Large intestine (tissue), 3 donors: Measurements from ENCODE around the gene SNX14. TPM values are rescaled to one million over a fixed set of nuclear protein-coding genes. Genes with fewer than 3 reads are reported as not detected.

ENCODE experiments used
- DNase-seq, 2 donors: peaks; one replicate each; pipeline versions ENCODE4 v3.0.0 to v3.0.0-alpha.2; 2013
- H3K27ac ChIP-seq: one replicate; pipeline ENCODE4 v1.5.1; 2013; ENCODE audit warnings: low read length
- H3K27me3 ChIP-seq: 2 replicates; pipeline ENCODE4 v1.6.1; 2013; ENCODE audit warnings: low read length; ENCODE audit not compliant: control insufficient read depth, insufficient read depth
- H3K36me3 ChIP-seq: 2 replicates; pipeline ENCODE4 v1.6.1; 2013; ENCODE audit warnings: low read length; ENCODE audit not compliant: control insufficient read depth, insufficient read depth
- H3K4me1 ChIP-seq: one replicate; pipeline ENCODE4 v1.6.1; 2013; ENCODE audit warnings: low read length; ENCODE audit not compliant: control insufficient read depth, insufficient read depth
- H3K4me3 ChIP-seq: one replicate; pipeline ENCODE4 v1.5.1; 2013; ENCODE audit warnings: low read length
- H3K9me3 ChIP-seq: one replicate; pipeline ENCODE4 v1.6.1; 2013; ENCODE audit warnings: mild to moderate bottlenecking, low read depth, low read length, moderate library complexity; ENCODE audit not compliant: control insufficient read depth
- WGBS: methylation state at CpG from one replicate; pipeline ENCODE4 v1.1.5; 2013; ENCODE audit warnings: low lambda C conversion rate; ENCODE audit not compliant: insufficient coverage; 5-methylcytosine and 5-hydroxymethylcytosine counted together
- polyA plus RNA-seq: library from polyadenylated mRNA; unstranded; fragments of 120-200 nt; gene quantifications from one replicate; pipeline ENCODE4 v1.2.1, GENCODE V29; 2013

The SNX14 gene
- polyA plus RNA-seq, 1 donor, result 96.1 TPM

DNA sequence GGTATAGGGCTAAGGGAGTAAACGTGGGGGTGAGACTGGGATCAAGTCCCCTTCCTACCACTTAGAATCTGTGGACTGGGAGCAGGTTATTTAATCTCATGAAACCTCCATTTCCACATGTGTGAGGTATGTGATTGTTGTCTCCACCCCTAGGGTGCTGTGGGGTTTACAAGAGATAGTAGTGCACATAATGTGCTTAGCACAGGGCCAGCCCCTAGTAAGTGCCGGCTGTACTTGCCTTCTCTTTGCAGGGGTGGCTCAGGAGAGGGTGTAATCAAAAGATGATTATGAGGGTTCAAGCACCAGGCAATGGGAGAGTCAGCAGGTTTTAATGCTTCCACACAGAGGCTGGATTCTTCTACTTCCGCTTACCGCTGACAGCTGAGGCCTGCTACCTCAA, 136.9 kb downstream of the SNX14 start:
- no peaks in the 10 kb centered on the region for H3K4me1 ChIP-seq
- H3K27ac ChIP-seq, result no peak overlapping the region
- no peaks in the 10 kb centered on the region for H3K9me3 ChIP-seq
- no peaks in the 10 kb centered on the region for H3K36me3 ChIP-seq
- WGBS, result no CpG with 5 or more reads among the region's 4 CpGs
- no peak for DNase-seq
- no peak overlapping the region for H3K4me3 ChIP-seq
- no peaks in the 10 kb centered on the region for H3K27me3 ChIP-seq

Other genes starting within 250 kb of the SNX14 start
- gene NT5E, start 143.8 kb downstream of the SNX14 start, polyA plus RNA-seq, result 4.9 TPM
- 97.0 TPM for gene SYNCRIP, start 49.0 kb upstream of the SNX14 start, polyA plus RNA-seq